Stimulated activated naive CD8-positive, alpha-beta T cell treated with anti-CD3 and anti-CD28 coated beads, Interleukin-15, Interleukin-2, amounts not matched to agents 100 U/mL and 50 U/mL, for 24 hours (primary cell): Measurements from ENCODE around the gene ITGA8.
"Not testable (repeated sequence)": the region's sequence is repeated elsewhere in the genome, so short reads cannot be mapped to it uniquely, and the experiment has no call there.

Experiments used
- ATAC-seq: fragments of 150-1000 bp; cut with Tn5 transposase; one replicate; pipeline ENCODE4 v1.10.0; 2021
- DNase-seq: peaks from one replicate; pipeline ENCODE4 v3.0.0; 2021

ITGA8 gene

GRCh38 chr10:15494850-15495506 is 224.7 kb downstream of the ITGA8 start:
- no peak for ATAC-seq
- no peak for DNase-seq

- ATAC-seq, result no peak
- DNase-seq, result no peak
Observed at GRCh38 chr10:15491856-15492642, 227.7 kb downstream of the ITGA8 start.

DNA sequence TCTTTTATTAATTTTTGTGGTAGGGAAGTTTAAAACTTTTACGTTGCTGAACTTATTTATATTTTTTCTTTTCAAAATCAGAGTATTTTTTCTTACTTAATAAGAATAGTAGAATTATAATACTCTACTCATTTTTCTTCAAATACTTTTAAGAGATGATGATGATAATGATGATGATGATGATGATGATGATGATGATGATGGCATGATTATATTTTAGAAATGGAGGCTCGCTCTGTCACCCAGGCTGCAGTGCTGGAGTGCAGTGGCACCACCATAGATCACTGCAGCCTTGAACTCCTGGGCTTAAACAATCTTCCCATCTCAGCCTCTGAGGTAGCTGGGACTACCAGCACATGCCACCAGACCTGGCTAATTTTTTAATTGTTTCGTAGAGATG is 230.3 kb downstream of the ITGA8 start:
- ATAC-seq (no peak), DNase-seq (no peak)

- DNase-seq (no peak), ATAC-seq (no peak)
Observed at GRCh38 chr10:15487376-15487775, 232.3 kb downstream of the ITGA8 start.

DNA sequence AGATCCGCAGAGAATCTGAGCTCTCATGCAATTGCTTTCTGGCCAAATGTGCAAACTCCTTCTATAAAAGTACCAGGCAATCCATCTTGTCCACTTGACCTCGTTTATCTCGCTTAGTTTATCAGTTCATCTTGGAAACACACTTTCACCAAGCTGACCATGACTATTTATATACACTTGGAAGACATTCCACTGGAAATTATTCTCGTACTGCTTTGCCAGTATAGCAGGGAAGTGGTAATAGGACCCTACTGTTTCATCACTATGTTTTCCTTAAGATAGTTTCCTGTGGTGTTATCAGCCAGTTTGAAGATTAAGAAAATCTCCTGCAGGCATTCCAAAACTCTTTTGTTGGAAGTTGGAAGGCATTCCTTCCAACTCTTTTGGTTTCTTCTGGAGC is 233.3 kb downstream of the ITGA8 start:
- no peak for ATAC-seq
- no peak for DNase-seq

- ATAC-seq (no peak), DNase-seq (no peak)
Observed at GRCh38 chr10:15485684-15486316, 233.9 kb downstream of the ITGA8 start.

DNA sequence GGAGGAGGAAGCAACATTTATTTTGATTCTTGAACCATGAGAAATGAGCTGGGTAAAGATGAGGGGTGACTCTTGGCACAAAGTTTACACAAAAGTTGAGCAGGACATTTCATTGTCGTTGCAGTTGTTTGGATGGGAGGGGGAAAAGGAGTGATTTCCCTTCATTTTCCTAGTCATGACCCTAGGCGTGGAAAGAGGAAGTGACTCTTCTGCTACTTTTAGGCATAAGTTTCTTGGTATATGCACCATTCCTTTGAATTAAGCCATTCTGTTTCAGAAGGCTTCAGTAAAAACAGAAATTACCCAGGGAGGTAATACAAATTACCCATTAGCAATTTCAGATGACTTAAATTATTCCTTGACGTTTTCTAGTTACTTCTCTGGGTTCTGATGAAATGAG is 234.7 kb downstream of the ITGA8 start:
- ATAC-seq (no peak), DNase-seq (no peak)

- DNase-seq (no peak), ATAC-seq (no peak)
Observed at GRCh38 chr10:15484128-15484527, 235.6 kb downstream of the ITGA8 start.

- no peak for ATAC-seq
- no peak for DNase-seq
Observed at GRCh38 chr10:15483215-15484075, 236.3 kb downstream of the ITGA8 start.

DNA sequence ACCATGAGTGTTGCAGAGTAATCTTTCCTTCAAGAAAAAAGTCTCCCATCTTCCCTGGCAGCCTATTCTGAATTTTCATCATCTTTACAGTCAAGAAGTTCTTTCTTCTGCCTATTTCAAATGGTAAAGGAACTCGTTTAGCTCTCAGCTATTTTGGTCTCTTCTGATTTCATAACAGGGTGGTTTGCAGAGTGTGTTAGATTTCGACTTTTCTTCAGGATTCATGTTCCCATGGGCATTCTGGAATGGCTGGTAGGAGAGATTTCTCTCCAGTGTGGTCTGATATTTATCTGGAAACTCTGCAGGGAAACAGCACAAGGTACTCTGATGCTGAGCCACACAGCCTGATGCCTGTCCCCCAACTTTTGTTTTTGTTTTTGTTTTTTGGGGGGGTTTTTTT is 237.6 kb downstream of the ITGA8 start:
- ATAC-seq, result no peak
- DNase-seq, result no peak

GRCh38 chr10:15478950-15479349 is 240.8 kb downstream of the ITGA8 start:
- no peak for ATAC-seq
- no peak for DNase-seq

DNA sequence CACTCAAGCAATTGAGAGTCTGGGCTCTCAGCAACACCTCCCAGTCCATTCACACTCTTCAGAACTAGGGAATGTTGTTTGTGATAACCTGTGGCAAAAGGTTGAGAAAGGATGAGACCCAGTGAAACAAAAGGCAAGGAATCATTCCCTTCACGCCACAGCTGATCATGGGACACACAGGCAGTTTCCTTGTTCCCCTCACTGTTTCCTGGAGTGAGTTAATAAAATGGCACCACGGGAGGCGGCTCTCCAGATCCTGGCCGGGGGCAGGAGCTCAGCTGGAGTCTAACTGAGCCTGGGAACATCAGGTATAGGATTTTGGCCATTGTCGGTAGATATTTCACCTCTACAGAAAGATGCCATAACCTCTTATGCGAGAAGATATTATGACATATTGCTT is 241.3 kb downstream of the ITGA8 start:
- no peak for DNase-seq

DNA sequence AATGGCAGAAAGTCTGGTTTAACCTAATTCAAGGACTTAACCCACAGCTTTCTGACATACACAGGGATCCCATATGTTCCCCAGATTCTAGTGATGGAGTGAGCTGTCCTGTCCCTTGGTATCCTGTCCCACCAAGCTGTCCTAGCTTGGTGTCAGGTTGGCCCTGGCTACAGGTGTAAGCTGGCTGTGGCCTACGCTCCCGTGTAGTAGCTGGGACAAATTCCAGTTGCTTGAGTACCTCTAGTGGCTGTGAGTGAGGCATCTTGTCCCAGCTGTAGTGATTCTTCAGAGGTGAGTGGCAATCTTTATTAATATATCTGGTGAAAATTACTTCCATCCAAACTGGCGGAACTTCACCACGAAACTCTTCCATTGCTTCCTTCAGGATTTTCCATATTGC is 243.4 kb downstream of the ITGA8 start:
- DNase-seq, result no peak

More for the DNA sequence above, 241.3 kb downstream of the ITGA8 start:
- no peak for ATAC-seq

DNA sequence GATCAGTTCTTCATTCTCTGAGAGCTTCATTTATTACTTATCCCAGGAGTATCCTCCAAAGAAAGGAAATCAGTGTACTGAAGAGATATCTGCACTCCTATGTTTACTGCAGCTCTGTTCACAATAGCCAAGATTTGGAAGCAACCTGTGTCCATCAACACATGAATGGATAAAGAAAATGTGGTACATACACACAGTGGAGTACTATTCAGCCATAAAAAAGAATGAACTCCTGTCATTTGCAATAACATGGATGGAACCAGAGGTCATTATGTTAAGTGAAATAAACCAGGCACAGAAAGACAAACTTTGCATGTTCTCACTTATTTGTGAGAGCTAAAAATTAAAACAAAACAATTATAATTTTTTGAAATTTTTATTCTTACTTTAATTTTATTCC is 244.3 kb downstream of the ITGA8 start:
- ATAC-seq, DNase-seq: not testable (repeated sequence)

More for the DNA sequence above, 243.4 kb downstream of the ITGA8 start:
- no peak for ATAC-seq

GRCh38 chr10:15474671-15475070 is 245.1 kb downstream of the ITGA8 start:
- ATAC-seq, result no peak

DNA sequence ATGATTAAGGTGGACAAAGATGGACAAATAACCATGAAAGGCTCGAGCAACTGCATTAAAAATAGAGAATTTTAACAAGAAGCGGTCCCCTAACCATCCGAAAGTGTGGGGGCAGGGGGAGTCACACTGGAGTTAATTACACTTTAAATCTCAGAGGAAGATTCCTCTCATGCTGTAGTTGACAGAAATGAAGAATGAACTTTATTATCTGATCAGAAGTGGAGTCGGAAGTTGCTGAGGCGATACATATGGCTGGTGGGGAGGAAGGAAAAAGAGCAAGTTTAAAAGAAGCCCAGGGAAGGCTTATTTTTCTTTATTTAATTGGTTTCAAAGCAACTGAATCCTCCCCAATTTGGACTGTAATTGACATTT is 246.3 kb downstream of the ITGA8 start:
- no peak for DNase-seq
- no peak for ATAC-seq

More at GRCh38 chr10:15474671-15475070, 245.1 kb downstream of the ITGA8 start:
- DNase-seq, result no peak

GRCh38 chr10:15472431-15473395 is 247.0 kb downstream of the ITGA8 start:
- DNase-seq (no peak), ATAC-seq (no peak)

- no peak for ATAC-seq
- no peak for DNase-seq
Observed at GRCh38 chr10:15472008-15472407, 247.7 kb downstream of the ITGA8 start.

DNA sequence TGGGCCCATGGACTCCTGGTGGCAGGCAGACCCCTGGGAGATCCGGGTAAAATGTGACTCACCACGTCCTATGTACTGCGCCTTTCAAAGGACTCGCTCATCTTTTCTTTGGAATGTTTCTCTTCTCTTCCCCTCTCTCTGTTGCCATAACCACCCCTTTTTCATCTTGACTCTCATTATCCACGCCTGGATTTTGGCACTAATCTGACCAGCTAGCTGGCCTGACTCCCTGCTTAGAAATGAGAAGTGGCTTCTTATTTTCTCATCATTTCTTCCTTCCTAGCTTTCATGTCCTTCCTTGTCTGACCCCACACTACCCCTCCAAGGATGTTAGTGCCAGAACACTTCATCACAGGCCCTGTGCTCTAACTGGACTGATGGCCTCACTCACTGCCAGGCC is 250.6 kb downstream of the ITGA8 start:
- no peak for ATAC-seq
- DNase-seq, result no peak

GRCh38 chr10:15464381-15464780 is 255.3 kb downstream of the ITGA8 start:
- no peak for ATAC-seq
- no peak for DNase-seq
